Measurements from ENCODE around the gene CKS1B.

DNA sequence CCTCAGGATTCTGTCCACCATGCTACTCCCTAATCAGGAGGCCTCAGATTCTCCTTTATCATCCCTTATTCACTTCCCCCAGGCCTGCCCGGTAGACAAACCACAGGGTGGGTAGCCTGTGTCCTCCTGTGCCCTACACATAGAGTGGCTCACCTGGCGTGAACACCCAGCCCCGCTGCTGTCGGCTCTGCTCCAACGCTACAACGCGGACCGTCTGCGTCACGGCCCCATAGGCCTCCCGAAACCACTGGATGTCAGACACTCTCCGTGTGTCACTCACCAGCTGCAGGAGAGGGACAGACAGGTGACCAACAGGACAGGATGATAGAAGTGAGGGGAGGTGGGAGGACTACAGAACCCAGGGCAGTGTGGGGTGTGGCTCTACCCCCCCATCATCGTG is 48.3 kb upstream of the CKS1B start:
- TF ChIP-seq, protein P1, sequence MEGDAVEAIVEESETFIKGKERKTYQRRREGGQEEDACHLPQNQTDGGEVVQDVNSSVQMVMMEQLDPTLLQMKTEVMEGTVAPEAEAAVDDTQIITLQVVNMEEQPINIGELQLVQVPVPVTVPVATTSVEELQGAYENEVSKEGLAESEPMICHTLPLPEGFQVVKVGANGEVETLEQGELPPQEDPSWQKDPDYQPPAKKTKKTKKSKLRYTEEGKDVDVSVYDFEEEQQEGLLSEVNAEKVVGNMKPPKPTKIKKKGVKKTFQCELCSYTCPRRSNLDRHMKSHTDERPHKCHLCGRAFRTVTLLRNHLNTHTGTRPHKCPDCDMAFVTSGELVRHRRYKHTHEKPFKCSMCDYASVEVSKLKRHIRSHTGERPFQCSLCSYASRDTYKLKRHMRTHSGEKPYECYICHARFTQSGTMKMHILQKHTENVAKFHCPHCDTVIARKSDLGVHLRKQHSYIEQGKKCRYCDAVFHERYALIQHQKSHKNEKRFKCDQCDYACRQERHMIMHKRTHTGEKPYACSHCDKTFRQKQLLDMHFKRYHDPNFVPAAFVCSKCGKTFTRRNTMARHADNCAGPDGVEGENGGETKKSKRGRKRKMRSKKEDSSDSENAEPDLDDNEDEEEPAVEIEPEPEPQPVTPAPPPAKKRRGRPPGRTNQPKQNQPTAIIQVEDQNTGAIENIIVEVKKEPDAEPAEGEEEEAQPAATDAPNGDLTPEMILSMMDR (IDR thresholded peaks at IDR 0.05) = no peak
- no peak for TF ChIP-seq POLR2A (IDR thresholded peaks at IDR 0.05; ENCODE audit: low read length)
- TF ChIP-seq, protein P2, sequence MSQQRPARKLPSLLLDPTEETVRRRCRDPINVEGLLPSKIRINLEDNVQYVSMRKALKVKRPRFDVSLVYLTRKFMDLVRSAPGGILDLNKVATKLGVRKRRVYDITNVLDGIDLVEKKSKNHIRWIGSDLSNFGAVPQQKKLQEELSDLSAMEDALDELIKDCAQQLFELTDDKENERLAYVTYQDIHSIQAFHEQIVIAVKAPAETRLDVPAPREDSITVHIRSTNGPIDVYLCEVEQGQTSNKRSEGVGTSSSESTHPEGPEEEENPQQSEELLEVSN (IDR thresholded peaks at IDR 0.05; ENCODE audit: borderline replicate concordance, low read depth) = no peak
- TF ChIP-seq, protein P3, sequence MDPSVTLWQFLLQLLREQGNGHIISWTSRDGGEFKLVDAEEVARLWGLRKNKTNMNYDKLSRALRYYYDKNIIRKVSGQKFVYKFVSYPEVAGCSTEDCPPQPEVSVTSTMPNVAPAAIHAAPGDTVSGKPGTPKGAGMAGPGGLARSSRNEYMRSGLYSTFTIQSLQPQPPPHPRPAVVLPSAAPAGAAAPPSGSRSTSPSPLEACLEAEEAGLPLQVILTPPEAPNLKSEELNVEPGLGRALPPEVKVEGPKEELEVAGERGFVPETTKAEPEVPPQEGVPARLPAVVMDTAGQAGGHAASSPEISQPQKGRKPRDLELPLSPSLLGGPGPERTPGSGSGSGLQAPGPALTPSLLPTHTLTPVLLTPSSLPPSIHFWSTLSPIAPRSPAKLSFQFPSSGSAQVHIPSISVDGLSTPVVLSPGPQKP (IDR thresholded peaks at IDR 0.05; ENCODE audit: low read depth, low read length) = no peak
- TF ChIP-seq MYC (IDR thresholded peaks at IDR 0.05; ENCODE audit: borderline replicate concordance, low read length) = no peak
- TF ChIP-seq ZC3H11A (IDR thresholded peaks at IDR 0.05) = no peak
- TF ChIP-seq CHD4 (IDR thresholded peaks at IDR 0.05; ENCODE audit: borderline replicate concordance) = no peak
- TF ChIP-seq POLR2AphosphoS2 (conservative IDR thresholded peaks at IDR 0.05; ENCODE audit: low read length) = no peak
- no peak for TF ChIP-seq RCOR1 (IDR thresholded peaks at IDR 0.05; ENCODE audit: low read depth, low read length)
- TF ChIP-seq, protein P4, sequence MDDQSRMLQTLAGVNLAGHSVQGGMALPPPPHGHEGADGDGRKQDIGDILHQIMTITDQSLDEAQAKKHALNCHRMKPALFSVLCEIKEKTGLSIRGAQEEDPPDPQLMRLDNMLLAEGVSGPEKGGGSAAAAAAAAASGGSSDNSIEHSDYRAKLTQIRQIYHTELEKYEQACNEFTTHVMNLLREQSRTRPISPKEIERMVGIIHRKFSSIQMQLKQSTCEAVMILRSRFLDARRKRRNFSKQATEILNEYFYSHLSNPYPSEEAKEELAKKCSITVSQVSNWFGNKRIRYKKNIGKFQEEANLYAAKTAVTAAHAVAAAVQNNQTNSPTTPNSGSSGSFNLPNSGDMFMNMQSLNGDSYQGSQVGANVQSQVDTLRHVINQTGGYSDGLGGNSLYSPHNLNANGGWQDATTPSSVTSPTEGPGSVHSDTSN (IDR thresholded peaks at IDR 0.05) = no peak
- no peak for TF ChIP-seq GATA3 (IDR thresholded peaks at IDR 0.05; ENCODE audit: borderline replicate concordance)
- TF ChIP-seq, protein P5, sequence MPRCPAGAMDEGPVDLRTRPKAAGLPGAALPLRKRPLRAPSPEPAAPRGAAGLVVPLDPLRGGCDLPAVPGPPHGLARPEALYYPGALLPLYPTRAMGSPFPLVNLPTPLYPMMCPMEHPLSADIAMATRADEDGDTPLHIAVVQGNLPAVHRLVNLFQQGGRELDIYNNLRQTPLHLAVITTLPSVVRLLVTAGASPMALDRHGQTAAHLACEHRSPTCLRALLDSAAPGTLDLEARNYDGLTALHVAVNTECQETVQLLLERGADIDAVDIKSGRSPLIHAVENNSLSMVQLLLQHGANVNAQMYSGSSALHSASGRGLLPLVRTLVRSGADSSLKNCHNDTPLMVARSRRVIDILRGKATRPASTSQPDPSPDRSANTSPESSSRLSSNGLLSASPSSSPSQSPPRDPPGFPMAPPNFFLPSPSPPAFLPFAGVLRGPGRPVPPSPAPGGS (IDR thresholded peaks at IDR 0.05) = no peak
- no peak for TF ChIP-seq ESRRA (IDR thresholded peaks at IDR 0.05; ENCODE audit: borderline replicate concordance, low read length)
- no peak for TF ChIP-seq NPAS2 (CRISPR knock-in tag; IDR thresholded peaks at IDR 0.05; ENCODE audit: borderline replicate concordance)
